Measurements from ENCODE around the gene KCNH4.
A peak's percentile ranks its signal among the peaks of the same experiment; 100 is the strongest.

- no peak for TF ChIP-seq ZNF530 (CRISPR knock-in tag; IDR thresholded peaks at IDR 0.05; ENCODE audit: low read depth)
- no peak for TF ChIP-seq ZBTB4 (CRISPR knock-in tag; IDR thresholded peaks at IDR 0.05; ENCODE audit: borderline replicate concordance)
- no peak for TF ChIP-seq POLR2AphosphoS5 (IDR thresholded peaks at IDR 0.05; ENCODE audit: low read depth, low read length)
- peak; percentile 63 for TF ChIP-seq CTCF (CRISPR knock-in tag; IDR thresholded peaks at IDR 0.05)
- no peak for TF ChIP-seq SNAPC2 (CRISPR knock-in tag; IDR thresholded peaks at IDR 0.05)
- no peak for TF ChIP-seq RELA (CRISPR knock-in tag; IDR thresholded peaks at IDR 0.05)
- TF ChIP-seq ZBTB21 (CRISPR knock-in tag; IDR thresholded peaks at IDR 0.05): no peak
- no peak for TF ChIP-seq E2F5 (CRISPR knock-in tag; conservative IDR thresholded peaks at IDR 0.05)
- TF ChIP-seq ZNF224 (CRISPR knock-in tag; IDR thresholded peaks at IDR 0.05): no peak
- no peak for TF ChIP-seq KDM5A (IDR thresholded peaks at IDR 0.05; ENCODE audit: borderline replicate concordance, low read length)
- TF ChIP-seq ATF3 (CRISPR knock-in tag; IDR thresholded peaks at IDR 0.05): no peak
These were observed 62.4 kb downstream of the KCNH4 start for GRCh38 chr17:42118545-42118944.

Measured in HepG2 (cell line).